ENCODE measurements around the gene MRC1.

Gene MRC1

GRCh38 chr10:17808971-17809841, at the start of gene MRC1:
Gene MRC1 (plus strand): TSS chr10:17809348. CDS start chr10:17809466, 118 bp downstream.
- DNase-seq: no peak

GRCh38 chr10:17764142-17764541, 45.0 kb upstream of the MRC1 start:
- DNase-seq: no peak

DNA sequence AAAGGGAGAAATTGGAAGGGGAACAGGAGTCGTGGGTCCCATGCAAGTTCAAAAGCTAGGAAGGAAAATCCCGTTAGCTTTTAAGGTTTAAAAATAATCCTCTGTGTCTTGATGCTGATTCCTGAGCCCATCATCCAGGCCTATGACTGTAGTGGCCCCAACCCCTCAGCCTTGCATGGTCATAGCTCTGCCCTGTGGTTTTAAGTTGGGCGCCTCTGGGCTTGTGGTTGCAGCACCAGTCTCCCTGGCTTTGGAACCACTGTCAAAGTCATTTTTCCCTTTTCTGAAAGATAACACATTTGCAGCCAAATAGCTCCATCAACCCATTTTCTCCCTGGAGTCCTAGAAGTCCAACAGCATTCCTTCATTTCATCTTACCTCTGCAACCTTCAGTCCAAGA, 43.5 kb upstream of the MRC1 start:
- no peak for DNase-seq

GRCh38 chr10:17766731-17767130, 42.4 kb upstream of the MRC1 start:
- DNase-seq: no peak

GRCh38 chr10:17768496-17768895, 40.7 kb upstream of the MRC1 start:
- DNase-seq: no peak

GRCh38 chr10:17768957-17769356, 40.2 kb upstream of the MRC1 start:
- DNase-seq: no peak

GRCh38 chr10:17771017-17771416, 38.1 kb upstream of the MRC1 start:
- DNase-seq: no peak

- no peak for DNase-seq
Measured at GRCh38 chr10:17779784-17780183, 29.4 kb upstream of the MRC1 start.

GRCh38 chr10:17780727-17781126, 28.4 kb upstream of the MRC1 start:
- no peak for DNase-seq

- DNase-seq: no peak
Measured at GRCh38 chr10:17781856-17782255, 27.3 kb upstream of the MRC1 start.

GRCh38 chr10:17782921-17783665, 26.1 kb upstream of the MRC1 start:
- DNase-seq: no peak

DNA sequence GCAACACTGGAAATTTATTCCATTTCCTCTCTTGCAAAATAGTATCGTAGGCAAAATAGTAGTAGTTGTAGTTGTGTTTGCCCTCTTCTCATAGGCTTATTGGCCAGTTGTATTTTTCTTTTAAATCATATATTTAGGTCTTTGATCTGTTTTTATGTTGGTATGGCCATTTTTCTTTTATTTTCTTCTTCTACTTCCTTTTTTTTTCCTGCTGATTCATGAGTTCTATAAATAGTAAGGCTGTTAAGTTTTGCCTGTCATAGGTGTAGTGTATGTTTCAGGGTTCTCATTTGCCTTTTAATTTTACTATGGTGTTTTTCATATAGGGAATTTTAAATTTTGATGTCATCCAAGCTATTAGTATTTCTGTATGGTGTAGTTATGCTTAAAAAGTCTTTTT, 25.4 kb upstream of the MRC1 start:
- DNase-seq: no peak

GRCh38 chr10:17784688-17785087, 24.5 kb upstream of the MRC1 start:
- DNase-seq: no peak

- DNase-seq: no peak
Measured at GRCh38 chr10:17785276-17785930, 23.7 kb upstream of the MRC1 start.

GRCh38 chr10:17787087-17787961, 21.8 kb upstream of the MRC1 start:
- DNase-seq: no peak

- no peak for DNase-seq
Measured at GRCh38 chr10:17788646-17789045, 20.5 kb upstream of the MRC1 start.

DNA sequence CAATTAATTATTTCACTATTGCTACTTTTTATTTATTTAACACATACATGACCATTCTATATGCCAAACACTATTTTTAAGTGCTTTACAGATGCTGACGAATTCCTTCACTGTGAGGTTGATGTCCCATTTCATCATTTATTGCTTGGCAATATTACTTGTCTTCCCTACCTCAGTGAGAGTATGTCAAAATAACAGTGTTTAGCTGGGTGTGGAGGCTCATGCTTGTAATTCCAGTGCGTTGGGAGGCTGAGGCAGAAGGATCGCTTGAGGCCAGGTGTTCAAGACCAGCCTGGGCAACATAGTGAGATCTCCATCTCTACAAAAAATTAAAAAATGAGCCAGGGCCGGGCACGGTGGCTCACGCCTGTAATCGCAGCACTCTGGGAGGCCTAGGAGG, 19.8 kb upstream of the MRC1 start:
- no peak for DNase-seq

GRCh38 chr10:17790651-17791050, 18.5 kb upstream of the MRC1 start:
- no peak for DNase-seq

- no peak for DNase-seq
Measured at GRCh38 chr10:17792991-17793390, 16.2 kb upstream of the MRC1 start.

GRCh38 chr10:17793823-17794644, 15.1 kb upstream of the MRC1 start:
- DNase-seq: no peak

- no peak for DNase-seq
Measured at GRCh38 chr10:17795083-17795482, 14.1 kb upstream of the MRC1 start.
